Lung (tissue), 12 donors: ENCODE results near the gene MUSTN1. TPM values are rescaled to one million over a fixed set of nuclear protein-coding genes. Genes with fewer than 3 reads are reported as not detected.

Source experiments
- ATAC-seq: fragments of 200-7000 bp; cut with Tn5 transposase; one replicate; pipeline ENCODE4 v1.9.1; 2020; ENCODE audit warnings: moderate number of reproducible peaks; ENCODE audit not compliant: insufficient read depth, low FRiP score
- DNase-seq, 3 donors: peaks; one replicate each; pipeline ENCODE4 v3.0.0-alpha.2; 2013 to 2017
- H3K27ac ChIP-seq, 2 donors: one replicate each; pipeline ENCODE4 v1.5.1; 2013; ENCODE audit warnings: mild to moderate bottlenecking in 2 of 2, moderate library complexity in 2 of 2, control low read depth in 1 of 2, inconsistent platforms in 1 of 2, low read depth in 1 of 2, low read length in 1 of 2
- H3K27me3 ChIP-seq, 3 donors: one replicate each; pipeline ENCODE4 v1.5.1; 2013; ENCODE audit warnings: low read length in 2 of 3; ENCODE audit not compliant: control insufficient read depth in 3 of 3, insufficient read depth in 3 of 3
- H3K36me3 ChIP-seq, 4 donors: one replicate each; pipeline ENCODE4 v1.5.1; 2013; ENCODE audit warnings: low read length in 4 of 4, mild to moderate bottlenecking in 1 of 4, moderate library complexity in 1 of 4; ENCODE audit not compliant: control insufficient read depth in 4 of 4, insufficient read depth in 4 of 4
- H3K4me1 ChIP-seq, 5 donors: one replicate each; pipeline ENCODE4 v1.5.1; 2013; ENCODE audit warnings: low read length in 5 of 5, mild to moderate bottlenecking in 2 of 5, moderate library complexity in 1 of 5; ENCODE audit not compliant: control insufficient read depth in 5 of 5, insufficient read depth in 5 of 5
- H3K4me3 ChIP-seq: one replicate; pipeline ENCODE4 v1.5.1; 2013; ENCODE audit warnings: mild to moderate bottlenecking, control low read depth, moderate library complexity
- H3K9ac ChIP-seq, 2 donors: one replicate each; pipeline ENCODE4 v1.5.1; 2013; ENCODE audit warnings: low read length in 2 of 2, control low read depth in 1 of 2; ENCODE audit not compliant: insufficient read depth in 1 of 2
- H3K9me3 ChIP-seq, 4 donors: one replicate each; pipeline ENCODE4 v1.5.1; 2013; ENCODE audit warnings: low read length in 3 of 4, mild to moderate bottlenecking in 1 of 4, moderate library complexity in 1 of 4; ENCODE audit not compliant: control insufficient read depth in 4 of 4, insufficient read depth in 3 of 4
- WGBS, 2 donors: extraction: QIAGEN DNeasy Blood & Tissue Kit; methylation state at CpG; one replicate each; pipeline ENCODE4 v1.1.7; 2013; 5-methylcytosine and 5-hydroxymethylcytosine counted together
- polyA plus RNA-seq, 2 donors: library from polyadenylated mRNA; stranded (reverse); fragments of 200-250 nt; gene quantifications; one replicate each; pipeline ENCODE4 v1.2.1, GENCODE V29; 2013
- total RNA-seq, 2 donors: library from RNA; depleted of rRNA in 1 of 2; stranded (reverse); fragments of >200 nt in 1 of 2; gene quantifications; one replicate each; pipeline ENCODE4 v1.2.1, GENCODE V29; 2014 to 2021
- TF ChIP-seq, protein P1 (sequence below): IDR thresholded peaks from 2 replicates; pipeline ENCODE4 v1.5.1; 2012; ENCODE audit warnings: mild to moderate bottlenecking; ENCODE audit errors: control extremely low read depth, extremely low read depth
- donor health status: control.
- donor health status: control.
- donor health status: Bipolar disorder and iron deficiency.
- donor health status: healthy.
- donor health status: DM: yes; HTN: yes; CAD: no.

MUSTN1 gene
- total and polyA plus RNA-seq, 4 donors, result 3.3 to 39.0 (median 7.8) TPM

DNA sequence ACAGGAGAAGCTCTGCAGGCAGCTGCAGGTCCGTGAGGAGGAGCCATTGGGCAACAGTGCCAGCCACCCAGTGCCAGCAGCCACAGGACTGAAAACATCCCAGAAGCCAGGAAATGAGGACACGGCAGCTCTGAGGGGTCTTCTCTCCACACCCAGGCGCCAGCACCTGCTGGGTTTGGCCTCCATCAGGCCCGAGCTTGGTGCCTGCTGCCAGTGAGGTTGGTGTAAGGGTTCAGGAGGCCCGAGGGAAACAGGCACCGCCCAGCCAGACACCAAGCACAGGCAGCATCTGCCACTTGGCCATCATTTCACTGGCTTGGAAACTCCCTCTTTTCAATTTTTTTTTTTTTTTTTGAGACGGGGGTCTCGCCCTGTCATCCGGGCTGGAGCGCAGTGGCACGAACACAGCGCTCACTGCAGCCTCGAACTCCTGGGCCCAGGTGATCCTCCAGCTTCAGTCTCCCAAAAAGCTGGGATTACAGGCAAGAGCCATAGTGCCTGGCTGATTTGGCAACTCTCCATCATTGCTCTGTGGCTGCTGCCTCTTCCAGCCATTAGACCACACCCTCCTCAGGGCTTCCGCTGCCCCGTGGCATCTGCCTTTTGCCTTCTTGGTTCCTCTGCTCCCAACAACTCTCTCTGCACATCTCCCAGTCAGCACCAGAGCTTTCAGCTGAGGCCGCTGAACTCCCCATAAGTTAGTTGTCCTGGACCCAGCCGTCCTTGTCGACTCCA is 41.7 kb downstream of the MUSTN1 start:
- H3K27ac ChIP-seq, result no peak overlapping the region
- H3K4me3 ChIP-seq, result no peak overlapping the region
- TF ChIP-seq, protein P1, sequence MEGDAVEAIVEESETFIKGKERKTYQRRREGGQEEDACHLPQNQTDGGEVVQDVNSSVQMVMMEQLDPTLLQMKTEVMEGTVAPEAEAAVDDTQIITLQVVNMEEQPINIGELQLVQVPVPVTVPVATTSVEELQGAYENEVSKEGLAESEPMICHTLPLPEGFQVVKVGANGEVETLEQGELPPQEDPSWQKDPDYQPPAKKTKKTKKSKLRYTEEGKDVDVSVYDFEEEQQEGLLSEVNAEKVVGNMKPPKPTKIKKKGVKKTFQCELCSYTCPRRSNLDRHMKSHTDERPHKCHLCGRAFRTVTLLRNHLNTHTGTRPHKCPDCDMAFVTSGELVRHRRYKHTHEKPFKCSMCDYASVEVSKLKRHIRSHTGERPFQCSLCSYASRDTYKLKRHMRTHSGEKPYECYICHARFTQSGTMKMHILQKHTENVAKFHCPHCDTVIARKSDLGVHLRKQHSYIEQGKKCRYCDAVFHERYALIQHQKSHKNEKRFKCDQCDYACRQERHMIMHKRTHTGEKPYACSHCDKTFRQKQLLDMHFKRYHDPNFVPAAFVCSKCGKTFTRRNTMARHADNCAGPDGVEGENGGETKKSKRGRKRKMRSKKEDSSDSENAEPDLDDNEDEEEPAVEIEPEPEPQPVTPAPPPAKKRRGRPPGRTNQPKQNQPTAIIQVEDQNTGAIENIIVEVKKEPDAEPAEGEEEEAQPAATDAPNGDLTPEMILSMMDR, result no peak
- WGBS, 2 donors, result 77 to 86% methylated on average over 18 of the region's 18 CpGs
- no peaks in the 10 kb centered on the region for H3K36me3 ChIP-seq
- H3K9ac ChIP-seq, result no peak overlapping the region
- H3K4me1 ChIP-seq, result no peaks in the 10 kb centered on the region
- H3K9me3 ChIP-seq, result no peaks in the 10 kb centered on the region
- ATAC-seq (no peak), DNase-seq (no peak)
- H3K27me3 ChIP-seq, result no peaks in the 10 kb centered on the region

DNA sequence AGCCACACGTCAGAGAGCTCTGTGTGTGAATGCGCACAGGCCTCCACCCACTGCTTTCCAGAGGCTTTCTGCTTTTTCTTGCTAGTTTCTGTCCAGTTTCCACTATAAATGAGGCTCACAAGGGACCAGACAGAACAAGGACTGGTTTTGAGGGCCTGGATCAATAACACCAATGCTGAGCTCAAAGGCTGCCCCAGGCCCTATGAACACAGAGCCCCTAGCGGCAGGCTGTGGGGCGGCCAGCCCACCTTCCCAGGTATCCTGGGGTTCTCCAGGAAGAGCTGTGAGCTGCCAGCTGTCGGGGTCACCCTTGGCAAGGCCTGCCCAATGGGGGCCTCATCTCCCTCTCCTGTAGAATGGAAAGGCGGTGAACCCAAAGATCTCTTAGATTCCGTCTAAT is 42.4 kb downstream of the MUSTN1 start:
- 86 to 87% methylated on average over 7 of the region's 7 CpGs for WGBS, 2 donors
- ATAC-seq, result no peak

DNA sequence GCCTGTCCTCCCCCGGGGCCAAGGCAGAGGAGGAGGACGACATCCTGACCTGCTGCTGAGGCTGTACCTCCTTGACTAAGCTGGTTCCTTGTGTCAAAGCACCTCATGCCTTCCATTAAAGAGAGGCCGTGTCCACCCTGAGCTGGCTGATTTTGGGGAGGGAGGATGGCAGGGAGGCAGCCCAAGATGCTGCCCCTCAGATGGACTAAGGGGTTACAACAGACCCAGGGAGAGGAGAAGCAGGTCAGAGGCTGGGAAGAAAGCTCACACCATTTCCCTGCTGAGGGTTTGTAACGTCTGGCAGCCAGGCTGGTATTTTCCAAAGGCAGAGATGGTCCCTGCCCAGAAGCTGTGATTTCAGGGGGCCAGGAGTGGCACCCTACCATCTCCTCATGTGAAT is 42.9 kb downstream of the MUSTN1 start:
- H3K4me3 ChIP-seq, result no peak overlapping the region
- H3K9ac ChIP-seq, result no peak overlapping the region
- no peaks in the 10 kb centered on the region for H3K36me3 ChIP-seq
- TF ChIP-seq, protein P1, result no peak
- no peaks in the 10 kb centered on the region for H3K9me3 ChIP-seq
- DNase-seq (no peak), ATAC-seq (no peak)
- no peaks in the 10 kb centered on the region for H3K27me3 ChIP-seq
- WGBS, 2 donors, result 80 to 82% methylated on average over 4 of the region's 4 CpGs
- no peak overlapping the region for H3K27ac ChIP-seq
- H3K4me1 ChIP-seq, result no peaks in the 10 kb centered on the region

More for the DNA sequence above, 42.4 kb downstream of the MUSTN1 start:
- H3K27ac ChIP-seq, result no peak overlapping the region
- no peaks in the 10 kb centered on the region for H3K9me3 ChIP-seq
- H3K9ac ChIP-seq, result no peak overlapping the region
- no peak for DNase-seq
- no peaks in the 10 kb centered on the region for H3K4me1 ChIP-seq
- TF ChIP-seq, protein P1, result no peak
- H3K4me3 ChIP-seq, result no peak overlapping the region
- no peaks in the 10 kb centered on the region for H3K27me3 ChIP-seq
- H3K36me3 ChIP-seq, result no peaks in the 10 kb centered on the region

DNA sequence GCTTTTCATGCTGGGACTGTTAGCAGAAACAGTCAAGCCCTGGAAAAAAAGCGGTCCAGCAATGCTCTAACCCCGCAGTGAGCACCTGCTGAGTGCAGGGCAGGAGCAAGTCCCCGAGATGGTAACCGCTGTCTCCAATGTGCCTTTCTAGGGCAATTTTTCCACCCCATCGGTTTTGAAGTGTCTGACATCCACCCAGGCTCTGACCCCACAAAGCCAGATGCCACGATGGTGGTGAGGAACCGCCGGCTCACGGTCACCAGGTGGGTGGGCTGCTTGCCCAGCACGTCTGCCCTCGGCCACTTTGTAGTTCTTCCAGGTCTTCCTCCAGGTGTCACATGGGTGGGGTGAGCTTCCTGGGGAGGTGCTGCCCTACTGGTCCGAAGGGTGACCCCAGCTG is 43.5 kb downstream of the MUSTN1 start:
- Histone ChIP-seq H3K4me3 (no peak overlapping the region), H3K9me3 (no peaks in the 10 kb centered on the region), H3K36me3 (no peaks in the 10 kb centered on the region), H3K4me1 (no peaks in the 10 kb centered on the region), H3K27me3 (no peaks in the 10 kb centered on the region), H3K9ac (no peak overlapping the region), H3K27ac (no peak overlapping the region)
- WGBS, 2 donors, result 79 to 90% methylated on average over 12 of the region's 12 CpGs
- DNase-seq (no peak), ATAC-seq (no peak)
- TF ChIP-seq, protein P1, result no peak
